Tibial nerve (tissue), 4 donors: ENCODE results near the gene PRR13.

Experiments used
- CTCF ChIP-seq, 5 experiments: fragments of 200-600 bp in 3 of 5; fragments of 450-650 bp in 2 of 5; sonication (generic) in 3 of 5; IDR thresholded peaks; one replicate each; pipeline ENCODE4 v1.5.1; 2016 to 2019; ENCODE audit warnings: antibody characterized with exemption in 5 of 5, mild to moderate bottlenecking in 3 of 5, moderate library complexity in 2 of 5
- EP300 ChIP-seq, 2 donors: sonication (generic); formaldehyde crosslinking; IDR thresholded peaks; one replicate each; pipeline ENCODE4 v1.6.1; 2017; ENCODE audit warnings: antibody characterized with exemption in 2 of 2, mild to moderate bottlenecking in 1 of 2
- POLR2A ChIP-seq, 2 donors: fragments of 450-650 bp; IDR thresholded peaks; one replicate each; pipeline ENCODE4 v1.6.1; 2017; ENCODE audit warnings: antibody characterized with exemption in 2 of 2, mild to moderate bottlenecking in 2 of 2, moderate library complexity in 2 of 2

GRCh38 chr12:53467880-53468279 lies 26.3 kb downstream of the PRR13 start:
- TF ChIP-seq POLR2A (IDR thresholded peaks at IDR 0.05) (no peak), CTCF (IDR thresholded peaks at IDR 0.05) (no peak), EP300 (IDR thresholded peaks at IDR 0.05) (no peak)
